CD1c-positive myeloid dendritic cell (primary cell): ENCODE measurements around the gene DFFB.

ENCODE experiments used
- DNase-seq: peaks from one replicate; pipeline ENCODE4 v3.0.0-alpha.2; 2016; ENCODE audit errors: extremely low spot score

The DFFB gene

DNA sequence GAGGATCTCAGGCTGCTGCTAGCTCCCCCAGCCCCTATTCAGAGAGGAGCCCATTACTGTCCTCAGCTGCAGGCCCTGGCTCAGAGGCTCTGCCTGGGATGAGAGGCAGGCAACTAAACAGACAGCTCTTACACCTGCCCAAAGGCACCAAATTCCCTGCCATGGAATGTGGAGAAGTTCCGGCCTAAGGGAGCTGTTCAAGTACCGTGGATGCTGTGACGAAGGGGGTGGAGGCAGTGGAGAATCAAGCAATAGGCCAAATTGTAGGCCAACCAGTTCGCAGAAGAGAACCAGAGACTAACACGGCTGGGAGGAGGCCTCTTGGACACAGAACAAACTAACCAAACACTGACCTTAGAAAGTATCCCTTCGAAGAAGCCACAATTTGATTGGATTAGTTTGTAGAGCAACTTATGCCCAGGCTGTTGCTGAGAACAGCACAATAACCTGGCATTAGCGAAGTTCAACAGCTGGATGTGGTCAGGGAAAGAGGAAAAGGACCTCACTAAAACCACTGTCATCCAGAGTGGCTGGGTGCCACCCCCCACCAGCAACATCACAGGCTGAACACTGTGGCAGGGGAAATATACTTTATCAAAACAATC is 39.2 kb downstream of the DFFB start:
- DNase-seq, result no peak

DNA sequence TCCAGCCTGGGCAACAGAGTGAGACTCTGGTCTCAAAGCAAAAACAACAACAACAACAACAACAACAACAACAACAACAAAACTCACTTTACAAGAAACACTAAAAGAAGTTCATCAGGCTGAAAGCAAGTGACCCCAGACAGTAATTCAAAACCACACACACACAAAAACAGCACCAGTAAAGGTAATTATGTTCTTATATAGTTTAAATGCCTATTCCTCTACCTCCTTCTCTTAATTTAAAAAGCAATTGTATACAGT is 41.1 kb downstream of the DFFB start:
- DNase-seq, result no peak

DNA sequence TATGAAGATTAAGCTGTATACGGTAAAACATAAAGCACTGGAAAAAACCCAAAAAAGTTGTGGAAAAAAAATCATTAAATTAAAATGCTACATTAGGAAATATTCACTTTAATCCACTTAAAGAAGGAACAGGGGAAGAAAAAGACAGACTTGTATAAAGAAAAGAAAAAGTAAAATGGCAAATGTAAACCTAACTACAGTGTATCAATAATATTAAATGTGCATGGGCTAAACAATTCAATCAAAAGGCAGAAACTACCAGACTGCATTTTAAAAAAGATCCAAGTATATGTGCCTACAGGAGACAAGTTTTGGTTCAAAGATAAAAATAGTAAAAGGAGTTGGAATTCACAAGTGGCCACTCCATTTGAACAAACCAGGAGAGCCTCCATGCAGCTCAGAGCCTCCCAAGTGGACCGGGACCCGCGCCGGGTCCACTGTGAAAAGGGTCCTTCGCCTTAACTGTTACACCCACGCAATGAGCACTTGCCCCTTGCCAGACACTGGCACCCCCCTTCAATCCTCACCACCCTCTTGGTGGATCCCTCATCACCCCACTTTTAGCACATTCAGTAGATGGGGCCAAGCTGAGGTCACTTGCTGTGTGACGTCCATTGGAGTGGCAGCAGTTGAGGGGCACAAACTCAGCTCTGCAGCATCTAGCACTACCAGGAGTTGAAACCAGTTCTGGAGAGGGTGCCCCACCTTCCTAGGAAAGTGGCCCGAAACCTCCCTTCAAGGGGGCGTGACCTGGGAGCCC is 41.9 kb downstream of the DFFB start:
- no peak for DNase-seq

- DNase-seq, result peak; percentile 30
Observed at GRCh38 chr1:3899754-3900149, 42.5 kb downstream of the DFFB start.

GRCh38 chr1:3900150-3900968 is 43.1 kb downstream of the DFFB start, which contains the start of gene C1orf174:
Gene C1orf174 (minus strand): TSS chr1:3900272. CDS start chr1:3900186, 86 bp downstream.
- peak; percentile 97 for DNase-seq

DNA sequence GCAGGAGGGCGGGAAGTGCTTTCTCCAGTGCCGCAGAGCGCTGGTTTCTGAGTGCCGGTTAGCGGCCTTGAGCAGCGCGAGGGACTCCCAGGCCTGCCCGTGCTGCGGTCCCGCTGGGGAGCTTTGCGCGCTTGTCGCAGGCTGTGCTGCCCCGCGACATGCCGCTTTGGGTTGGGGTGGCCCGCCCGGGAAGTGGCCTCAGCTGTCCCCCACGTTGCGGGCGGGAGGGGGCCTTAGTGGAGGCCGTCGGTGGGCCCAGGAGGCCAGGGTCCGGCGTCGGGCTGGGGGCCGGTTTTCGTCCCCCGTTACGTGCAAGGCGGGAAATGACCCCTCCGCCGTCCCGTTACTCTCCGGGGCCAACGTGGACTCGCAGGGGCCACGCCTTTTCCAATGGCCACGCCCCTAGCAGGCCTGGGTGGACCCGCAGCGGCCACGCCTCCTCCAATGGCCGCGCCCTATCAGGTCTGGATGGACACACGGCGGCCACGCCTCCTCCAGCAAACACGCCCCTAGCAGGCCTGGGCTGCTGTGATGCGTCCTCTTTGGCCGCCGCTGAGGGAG is 43.8 kb downstream of the DFFB start:
- DNase-seq, result peak; percentile 98

DNA sequence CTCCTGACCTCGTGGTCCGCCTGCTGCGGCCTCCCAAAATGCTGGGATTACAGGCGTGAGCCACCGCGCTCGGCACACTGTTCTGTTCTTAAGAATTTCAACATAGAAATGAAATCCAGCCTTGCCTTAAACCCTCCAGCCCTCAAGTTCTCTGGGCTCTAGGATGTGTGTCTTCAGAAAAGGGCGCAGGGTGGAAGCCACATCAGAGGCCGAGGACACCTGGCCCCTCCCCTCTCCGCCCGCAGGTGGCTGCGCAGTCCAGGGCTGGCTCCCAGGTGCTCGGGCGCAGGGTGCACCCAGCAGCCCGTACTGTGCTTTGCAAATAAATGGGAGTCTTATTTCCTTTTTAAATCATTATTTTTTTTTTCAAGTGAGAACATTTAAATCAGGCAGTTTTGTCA is 44.8 kb downstream of the DFFB start:
- DNase-seq, result no peak

GRCh38 chr1:3902571-3903091 is 45.4 kb downstream of the DFFB start:
- no peak for DNase-seq

GRCh38 chr1:3903141-3904005 is 46.1 kb downstream of the DFFB start:
- no peak for DNase-seq

GRCh38 chr1:3904006-3904842 is 46.9 kb downstream of the DFFB start:
- no peak for DNase-seq

- DNase-seq, result no peak
Observed at GRCh38 chr1:3904843-3905185, 47.5 kb downstream of the DFFB start.

DNA sequence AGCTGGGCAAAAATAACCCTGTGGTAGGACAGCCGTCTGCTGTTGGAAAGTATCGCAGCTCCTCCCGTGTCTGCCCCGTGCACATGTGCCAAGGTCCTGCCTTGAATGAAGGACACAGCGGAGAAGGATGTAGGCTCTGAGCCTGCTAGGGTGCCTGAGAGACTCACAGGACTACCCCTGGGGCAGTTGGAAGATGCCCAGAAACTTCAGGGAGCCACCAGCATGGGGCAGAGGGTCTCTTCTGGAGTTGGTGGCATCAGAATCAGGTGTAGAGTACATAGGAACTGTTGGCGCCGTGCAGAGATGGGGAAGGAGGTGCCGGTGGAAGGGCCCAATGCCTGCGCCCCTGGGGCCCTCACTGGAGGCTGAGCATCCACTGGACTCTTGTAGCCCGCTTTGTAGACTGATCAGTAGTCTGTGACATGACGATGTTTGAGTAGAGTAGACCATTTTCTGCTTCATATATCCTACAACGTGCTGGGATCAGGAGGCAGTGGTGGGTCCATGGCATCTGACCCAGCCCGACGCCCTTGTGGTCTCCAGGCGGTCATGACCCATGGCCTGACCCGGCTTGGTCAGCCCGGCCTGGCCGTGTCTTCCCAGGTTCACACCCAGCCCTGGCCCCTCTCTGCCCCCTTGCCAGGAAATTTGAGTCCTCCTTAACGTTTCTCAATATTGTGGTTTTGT is 48.1 kb downstream of the DFFB start:
- DNase-seq, result no peak

DNA sequence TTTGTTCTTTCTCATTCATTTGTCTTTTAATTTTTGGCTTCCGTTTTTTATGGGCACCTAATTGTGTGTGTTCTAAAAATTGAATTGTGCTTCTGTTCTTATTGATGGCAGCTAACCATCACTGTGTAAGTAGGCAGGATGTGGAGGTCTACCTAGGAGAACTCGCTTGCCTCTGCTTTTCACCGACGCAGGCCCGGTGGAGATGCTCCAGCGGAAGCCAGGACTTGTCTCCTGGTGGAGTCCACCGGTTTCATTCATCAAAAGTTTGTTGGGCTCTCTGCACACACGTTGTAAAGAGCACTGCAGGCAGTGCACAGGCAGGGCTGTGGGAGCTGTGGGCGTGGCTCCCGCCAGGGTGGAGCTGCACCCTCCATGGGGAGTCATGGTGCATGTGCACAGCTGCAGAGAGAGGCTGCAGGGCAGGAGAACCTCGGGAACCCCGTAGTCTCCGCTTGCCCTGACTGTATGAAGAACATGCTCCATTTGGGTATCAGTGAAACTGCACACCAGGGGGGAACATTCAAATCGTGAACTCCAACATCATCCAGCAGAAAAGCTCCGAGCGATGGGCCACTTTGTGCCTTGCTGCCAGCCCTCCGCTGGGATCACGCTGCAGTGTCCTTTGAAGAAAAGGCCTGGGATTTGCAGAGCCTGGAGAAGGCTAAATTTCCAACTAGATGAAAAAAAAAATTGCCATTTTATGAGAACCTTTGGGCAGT is 48.8 kb downstream of the DFFB start:
- DNase-seq, result no peak

GRCh38 chr1:3906672-3907020 is 49.4 kb downstream of the DFFB start:
- DNase-seq, result no peak

- DNase-seq, result peak; percentile 48
Observed at GRCh38 chr1:3907031-3907534, 49.8 kb downstream of the DFFB start.

GRCh38 chr1:3907621-3908165 is 50.4 kb downstream of the DFFB start:
- DNase-seq, result no peak

DNA sequence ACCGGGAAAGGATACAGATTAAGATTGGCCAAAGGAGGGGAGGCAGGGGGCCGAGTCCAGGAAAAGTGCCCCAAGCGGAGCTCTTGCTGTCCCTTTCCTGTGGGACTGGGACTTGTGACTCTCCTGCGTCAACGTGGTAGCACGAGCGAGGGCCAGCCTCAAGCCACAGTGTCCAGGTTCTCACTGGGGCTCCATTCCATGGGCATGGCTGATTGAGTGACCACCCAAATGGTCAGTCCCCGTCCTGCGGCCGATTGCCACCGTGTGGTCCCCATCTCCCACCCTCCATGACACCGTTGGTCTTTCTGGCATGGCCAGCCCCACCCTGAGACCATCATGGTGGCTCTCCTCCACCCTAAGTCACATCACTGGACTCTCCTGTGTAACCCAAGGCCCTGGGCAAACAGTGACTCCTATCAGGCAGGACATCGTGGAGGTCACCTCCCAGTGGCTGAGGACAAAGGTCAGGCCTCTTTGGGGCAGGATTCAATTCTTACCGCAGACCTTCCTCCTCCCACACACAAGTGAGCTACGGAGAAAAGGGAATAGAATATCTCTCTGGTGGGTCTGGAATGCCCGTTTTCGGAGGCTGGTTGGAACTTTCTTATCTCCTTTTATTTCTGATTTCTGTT is 51.7 kb downstream of the DFFB start:
- DNase-seq, result no peak

- no peak for DNase-seq
Observed at GRCh38 chr1:3909615-3910014, 52.3 kb downstream of the DFFB start.
